GM15510 (cell line): Measurements from ENCODE around the gene ADAMTS7.

Source experiments
- POLR2A ChIP-seq: IDR thresholded peaks from 3 replicates; pipeline ENCODE4 v1.6.1; 2011; ENCODE audit warnings: borderline replicate concordance; ENCODE audit not compliant: insufficient read length; ENCODE audit errors: extremely low read depth

ADAMTS7 gene

GRCh38 chr15:78761020-78761419 is 50.2 kb downstream of the ADAMTS7 start:
- no peak for TF ChIP-seq POLR2A

GRCh38 chr15:78757636-78757905 is 53.7 kb downstream of the ADAMTS7 start:
- no peak for TF ChIP-seq POLR2A

- no peak for TF ChIP-seq POLR2A
Measured at GRCh38 chr15:78752492-78753358, 58.5 kb downstream of the ADAMTS7 start.

GRCh38 chr15:78751602-78751979 is 59.7 kb downstream of the ADAMTS7 start:
- no peak for TF ChIP-seq POLR2A

- no peak for TF ChIP-seq POLR2A
Measured at GRCh38 chr15:78750566-78750965, 60.7 kb downstream of the ADAMTS7 start.

- TF ChIP-seq POLR2A, result no peak
Measured at GRCh38 chr15:78749831-78750230, 61.4 kb downstream of the ADAMTS7 start.

- no peak for TF ChIP-seq POLR2A
Measured at GRCh38 chr15:78740904-78741274, 70.4 kb downstream of the ADAMTS7 start.

- TF ChIP-seq POLR2A, result no peak
Measured at GRCh38 chr15:78739996-78740903, 71.0 kb downstream of the ADAMTS7 start.

GRCh38 chr15:78739206-78739605 is 72.1 kb downstream of the ADAMTS7 start:
- TF ChIP-seq POLR2A, result no peak

GRCh38 chr15:78737187-78737820 is 74.0 kb downstream of the ADAMTS7 start:
- no peak for TF ChIP-seq POLR2A

- TF ChIP-seq POLR2A, result no peak
Measured at GRCh38 chr15:78734451-78735064, 76.7 kb downstream of the ADAMTS7 start.

- no peak for TF ChIP-seq POLR2A
Measured at GRCh38 chr15:78732634-78733033, 78.6 kb downstream of the ADAMTS7 start.

GRCh38 chr15:78730955-78731354 is 80.3 kb downstream of the ADAMTS7 start:
- no peak for TF ChIP-seq POLR2A

- TF ChIP-seq POLR2A, result no peak
Measured at GRCh38 chr15:78727561-78727960, 83.7 kb downstream of the ADAMTS7 start.

GRCh38 chr15:78726870-78727551 is 84.3 kb downstream of the ADAMTS7 start:
- no peak for TF ChIP-seq POLR2A

- TF ChIP-seq POLR2A, result no peak
Measured at GRCh38 chr15:78718837-78719236, 92.4 kb downstream of the ADAMTS7 start.
